ELR (cell line): ENCODE measurements around the gene SHB.

ENCODE experiments used
- DNase-seq: peaks from one replicate; pipeline ENCODE4 v3.0.0-alpha.2; 2015; ENCODE audit warnings: low read depth

Gene SHB

DNA sequence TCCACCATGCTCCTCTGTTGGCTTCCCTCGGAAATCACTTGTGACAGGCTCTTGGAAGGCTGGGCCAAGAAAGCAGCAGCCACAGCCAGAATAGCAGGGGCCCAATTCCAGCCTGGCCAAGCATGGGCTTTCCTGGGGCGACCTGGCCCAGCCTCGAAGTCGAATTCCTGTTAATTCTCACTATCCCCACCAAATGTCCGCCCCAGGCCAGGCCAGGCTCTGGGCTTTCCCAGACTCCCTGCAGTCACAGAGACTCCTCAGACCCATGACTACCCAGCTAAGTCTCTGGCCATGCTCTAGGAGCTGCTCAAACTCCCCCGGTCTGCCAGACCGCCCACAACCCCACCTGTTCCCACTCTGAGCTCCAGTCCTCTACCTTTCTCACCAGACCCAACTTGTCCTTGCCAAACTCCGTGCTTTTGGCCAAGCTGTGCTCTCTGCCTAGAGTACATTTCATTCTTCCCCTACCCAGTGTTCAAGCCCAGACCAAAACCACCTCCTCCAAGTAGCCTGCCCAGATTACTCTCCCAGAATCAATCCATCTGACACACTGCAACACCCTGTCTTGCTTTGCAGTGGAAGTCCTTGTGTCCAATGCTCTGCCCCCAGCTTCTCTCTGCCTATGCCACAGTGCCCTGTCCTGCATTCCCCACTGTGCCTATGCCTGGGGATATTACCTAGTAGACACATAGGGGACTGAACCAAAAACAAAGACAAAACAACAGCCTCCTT, 26.2 kb downstream of the SHB start:
- no peak for DNase-seq

DNA sequence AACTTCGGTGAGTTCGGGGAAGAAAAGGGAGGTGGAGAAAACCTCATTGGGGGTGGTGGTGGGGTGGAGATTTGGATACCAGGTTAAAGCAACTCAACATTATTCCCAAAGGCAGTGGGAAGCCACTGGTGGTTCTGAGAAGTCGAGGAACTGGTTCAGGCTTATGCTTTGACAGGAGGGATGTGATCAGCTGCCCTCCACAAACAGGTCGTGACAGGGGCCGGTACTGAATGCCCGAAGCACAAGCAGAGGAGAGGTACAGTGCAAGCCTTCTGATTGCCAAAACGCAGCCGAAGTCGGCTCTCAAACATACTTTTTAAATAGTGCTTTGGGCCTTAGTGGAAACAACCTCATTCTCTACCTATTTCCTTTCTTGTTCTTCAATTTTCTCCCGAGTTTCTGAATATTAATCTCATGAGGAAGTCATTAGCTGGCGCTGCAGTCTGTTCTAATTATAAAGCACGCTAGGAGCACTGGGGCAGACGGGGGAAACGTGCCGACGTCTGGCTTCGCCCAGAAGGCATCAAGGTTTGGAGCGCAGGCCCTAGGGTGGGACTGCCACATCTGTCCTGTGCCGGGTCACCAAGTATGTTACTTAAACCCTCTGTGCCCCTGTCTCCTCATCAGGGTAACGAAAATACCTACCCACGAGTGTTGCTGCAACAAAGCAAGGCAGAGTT, 27.3 kb downstream of the SHB start:
- no peak for DNase-seq

DNA sequence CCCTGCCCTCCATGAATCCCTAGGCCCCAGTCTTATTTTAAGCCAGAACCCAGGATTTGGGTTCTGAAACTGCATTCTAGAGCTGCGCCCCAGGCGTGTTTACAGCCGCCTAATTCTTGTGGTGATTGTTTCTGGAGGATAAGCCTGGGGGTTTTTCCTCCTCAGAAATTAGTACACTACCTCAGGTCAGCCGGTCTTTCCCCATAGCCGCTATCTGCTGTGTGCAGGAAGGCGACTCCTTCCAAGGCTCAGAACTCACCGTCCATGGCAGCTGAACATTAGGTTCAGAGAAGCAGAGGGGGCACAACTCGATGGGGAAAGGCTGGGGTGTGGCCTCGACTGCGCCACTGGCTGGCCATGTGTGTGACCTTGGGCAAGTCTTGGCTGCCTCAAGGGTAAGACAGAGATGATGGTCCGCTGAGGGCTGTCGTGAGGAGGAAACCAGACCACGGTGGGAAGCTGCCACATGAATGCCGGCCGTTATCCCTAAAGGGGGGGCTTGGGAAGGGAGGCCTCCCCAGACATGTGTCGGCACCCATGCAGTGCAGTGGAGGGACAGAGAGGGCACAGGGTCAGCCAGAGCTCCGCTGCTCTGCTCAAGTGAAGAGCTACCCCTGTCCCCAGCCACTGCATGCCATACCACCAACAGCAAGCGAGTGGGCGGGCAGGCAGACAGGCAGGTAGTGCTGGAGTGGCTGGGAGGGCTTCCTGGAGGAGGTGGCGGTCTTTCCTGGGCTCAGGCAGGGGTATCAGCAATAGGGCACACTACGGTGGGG, 28.9 kb downstream of the SHB start:
- DNase-seq = no peak

DNA sequence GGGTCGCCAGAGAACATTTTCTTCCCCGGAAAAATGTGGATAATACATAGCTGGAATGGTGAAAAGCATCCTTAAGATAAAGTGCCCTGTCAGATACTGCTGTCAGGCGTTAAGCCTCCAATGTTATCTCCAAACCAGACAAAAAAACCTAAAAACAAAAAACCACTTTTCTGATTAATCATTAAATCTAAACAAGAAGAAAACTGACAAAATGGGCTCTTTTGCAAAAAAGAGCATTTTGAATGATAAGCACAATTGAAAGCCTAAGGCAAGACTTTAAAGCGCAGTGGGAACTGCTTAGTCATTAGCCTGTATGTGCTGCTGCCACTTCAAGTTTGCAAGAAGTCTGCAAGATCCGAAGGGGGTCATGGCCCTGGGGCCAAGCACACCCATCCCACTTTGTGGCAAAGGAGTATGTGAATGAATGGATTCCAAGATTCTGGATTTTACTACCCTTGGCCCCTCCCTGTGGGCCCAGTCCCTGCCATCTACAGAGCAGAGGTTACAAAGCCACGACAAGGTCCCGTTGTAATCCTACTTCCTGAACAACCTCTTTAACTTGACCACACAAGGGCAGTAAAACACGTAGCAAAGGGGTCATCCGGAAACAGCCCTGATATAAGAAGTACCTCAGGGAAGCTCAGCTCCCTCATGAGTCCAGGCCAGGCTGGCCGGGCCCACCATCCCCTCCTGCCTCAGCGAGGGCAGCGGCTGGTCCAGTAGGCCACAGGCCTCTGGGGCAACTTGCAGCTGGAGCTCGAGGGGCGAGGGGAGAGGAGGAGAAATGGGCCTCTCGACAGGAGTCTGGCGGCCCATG, 29.7 kb downstream of the SHB start:
- peak; percentile 80 for DNase-seq

DNA sequence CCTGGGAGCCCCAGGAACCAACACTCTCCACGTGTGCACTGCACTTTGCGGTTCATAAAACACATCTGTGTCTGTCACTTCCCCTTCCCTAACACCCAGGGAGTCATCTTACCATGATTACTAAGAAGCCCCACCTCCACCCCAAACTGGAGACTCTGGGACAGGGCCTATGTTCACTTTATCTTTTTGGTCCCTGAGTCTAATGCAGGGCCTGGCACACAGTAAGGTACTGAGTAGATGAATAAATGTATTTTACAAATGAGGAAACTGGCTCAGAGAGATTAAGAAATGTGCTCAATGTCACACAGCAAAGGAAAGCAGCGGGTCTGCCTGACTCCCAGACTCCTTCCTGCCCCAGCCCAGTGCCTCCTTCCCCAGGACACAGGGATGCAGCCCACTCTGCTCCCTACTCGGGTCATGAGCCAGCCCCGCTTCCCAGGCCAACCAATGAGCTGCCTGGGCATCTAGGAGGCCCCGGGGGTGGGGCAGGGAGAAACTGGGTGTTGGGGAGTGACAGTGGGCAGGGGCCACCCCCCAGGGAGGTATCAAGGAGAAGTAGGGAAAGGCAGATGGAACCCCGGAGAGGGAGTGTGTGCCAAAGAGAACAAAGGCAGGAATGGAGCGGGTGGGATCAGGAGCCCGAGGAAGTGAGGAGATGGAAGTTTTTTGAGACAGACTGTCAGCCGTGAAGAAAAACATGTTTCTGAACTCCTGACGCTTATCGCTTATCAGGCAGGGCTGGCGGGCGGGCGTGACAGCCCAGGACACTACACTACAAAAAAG, 30.5 kb downstream of the SHB start:
- no peak for DNase-seq

DNA sequence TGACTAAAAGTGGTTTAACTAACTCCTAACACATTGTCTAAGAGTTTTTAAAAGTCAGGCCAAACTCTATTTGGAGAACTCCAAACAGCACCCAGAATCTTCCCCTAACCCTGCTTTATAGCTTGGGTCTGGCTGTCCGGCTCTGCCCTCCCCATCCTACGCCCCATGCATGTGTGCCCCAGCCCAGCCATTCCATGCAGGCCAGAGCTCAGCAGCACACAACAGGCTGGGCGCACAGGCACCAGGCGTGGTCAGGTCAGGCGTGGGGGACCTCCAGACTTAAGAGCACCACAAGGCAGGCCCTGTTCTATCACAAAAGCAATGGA, 31.1 kb downstream of the SHB start:
- DNase-seq = no peak

DNA sequence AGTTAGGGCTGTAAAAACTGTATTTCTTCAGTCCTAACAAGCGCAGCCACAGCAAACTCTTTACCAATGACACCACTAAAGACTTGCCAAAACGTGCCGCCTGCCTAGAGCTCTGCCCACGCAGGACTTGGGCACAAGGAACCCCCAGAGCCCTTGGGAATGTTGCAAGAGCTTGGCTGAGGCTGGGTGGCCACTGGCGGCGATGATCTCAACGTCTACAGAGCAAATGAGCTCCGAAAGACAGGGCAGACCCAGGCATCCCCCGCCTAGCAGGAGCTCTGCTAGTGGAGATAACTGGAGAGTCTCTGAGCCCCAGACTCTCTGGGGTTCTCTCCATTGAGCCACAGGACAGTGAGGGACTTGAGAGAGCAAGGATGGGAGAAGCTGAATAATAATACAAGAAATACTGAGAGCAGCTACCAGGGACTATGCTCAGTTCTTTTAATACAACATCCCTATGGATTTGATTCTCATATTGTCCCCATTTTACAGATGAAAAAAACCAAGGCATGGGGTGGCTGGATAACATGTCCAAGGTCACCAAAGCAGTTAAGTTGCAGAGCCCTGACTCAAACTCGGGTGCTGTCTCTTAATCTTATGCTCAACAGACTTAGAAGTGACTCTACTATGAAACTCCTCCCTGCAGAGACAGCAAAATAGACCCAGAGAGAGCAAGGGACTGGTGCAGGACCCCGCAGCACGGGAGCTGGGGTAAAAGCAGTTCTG, 32.5 kb downstream of the SHB start:
- DNase-seq = peak; percentile 76

DNA sequence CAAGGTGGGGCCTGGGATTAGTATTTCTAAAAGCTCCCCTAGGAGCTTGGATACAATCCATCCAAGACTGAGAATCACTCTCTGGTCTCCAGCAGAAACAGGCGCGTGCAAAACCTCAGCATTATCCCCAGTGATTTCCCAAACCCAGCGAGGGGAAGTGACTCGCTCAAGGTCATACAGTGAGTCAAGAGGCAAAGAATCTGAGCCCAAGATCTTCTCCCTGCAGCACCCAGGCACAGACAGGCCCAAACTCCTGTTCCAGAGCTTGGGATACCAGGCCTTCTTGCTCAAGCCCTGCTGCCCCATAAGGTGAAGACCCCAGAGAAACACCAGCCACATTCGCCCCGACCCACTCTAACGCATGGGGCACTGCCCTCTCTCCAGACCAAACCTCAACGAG, 33.2 kb downstream of the SHB start:
- DNase-seq = peak; percentile 94

DNA sequence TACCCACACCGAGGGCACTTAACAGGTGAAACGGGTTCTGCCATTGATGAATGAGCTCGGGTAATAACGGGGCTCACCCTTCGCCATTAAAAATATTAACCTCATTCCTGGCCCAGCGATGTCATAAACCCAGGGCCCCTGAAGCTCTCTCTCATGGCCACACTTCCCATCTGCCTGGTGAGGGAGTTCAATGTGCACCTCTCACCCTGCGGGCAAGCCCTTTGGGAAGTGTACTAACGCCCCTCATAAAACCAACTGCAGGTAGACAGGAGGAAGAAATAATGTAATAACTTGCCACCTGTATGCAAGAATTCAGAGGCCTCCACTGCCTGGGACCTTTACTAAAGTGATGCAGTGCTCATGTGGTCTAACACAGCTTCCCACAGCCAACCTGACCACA, 35.1 kb downstream of the SHB start:
- DNase-seq = no peak

DNA sequence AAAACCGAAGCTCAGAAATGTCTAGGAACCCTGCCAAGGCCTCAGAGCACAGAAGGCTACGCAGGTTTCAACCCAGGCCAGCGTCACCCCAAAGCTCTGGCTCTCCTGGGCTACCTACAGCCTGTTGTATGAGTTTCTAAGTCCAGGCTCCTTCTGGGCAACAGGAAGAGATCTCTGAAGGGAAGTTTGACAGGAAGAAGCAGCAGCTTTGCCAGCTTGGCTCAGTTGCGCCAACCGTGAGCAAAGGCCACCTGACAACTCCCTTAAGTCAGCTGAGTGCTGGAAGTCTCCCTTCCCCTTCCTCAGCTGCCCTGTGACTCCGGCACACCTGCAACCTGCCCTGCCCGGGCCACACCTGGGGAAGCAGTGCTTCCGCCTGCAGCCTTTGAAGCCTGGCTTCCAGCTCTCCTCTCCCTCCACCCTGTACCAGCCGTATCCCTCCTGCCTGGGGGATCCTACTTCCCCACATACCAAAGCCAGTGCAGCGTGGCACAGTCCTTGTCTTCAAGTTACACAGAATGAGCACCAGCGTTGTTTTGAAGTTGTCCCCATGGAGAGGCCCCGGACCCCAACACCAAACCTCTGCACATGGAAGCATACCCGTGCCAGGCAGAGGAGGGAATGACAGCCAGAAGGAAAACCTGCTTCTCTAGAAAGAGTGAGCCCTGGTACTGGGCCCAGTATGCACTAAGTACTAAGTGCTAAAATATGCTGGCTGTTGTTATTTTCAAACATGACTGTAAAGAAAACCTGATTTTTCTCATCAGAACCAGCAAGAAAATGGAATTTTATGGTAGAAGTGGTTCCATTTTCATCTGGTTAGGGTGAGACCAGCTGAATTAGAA, 36.5 kb downstream of the SHB start:
- DNase-seq = no peak

DNA sequence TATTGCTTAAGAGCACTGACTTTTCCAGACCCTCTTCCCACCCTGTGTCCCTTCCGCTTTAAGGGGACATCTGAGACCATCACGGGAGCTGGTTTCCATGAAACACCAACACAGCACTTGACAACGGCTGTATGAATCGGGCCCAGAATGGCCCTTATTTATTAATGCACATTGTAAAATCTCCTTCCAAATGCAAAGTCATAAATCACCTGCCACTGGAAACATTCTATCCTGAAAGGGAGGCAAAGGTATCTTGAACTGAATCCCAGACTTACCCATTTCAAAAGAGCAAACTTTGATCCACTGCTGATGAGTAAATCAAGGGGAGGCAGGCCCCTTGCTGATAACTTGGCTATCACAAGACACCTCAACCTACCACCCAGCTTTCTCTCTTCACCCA, 37.4 kb downstream of the SHB start:
- no peak for DNase-seq

DNA sequence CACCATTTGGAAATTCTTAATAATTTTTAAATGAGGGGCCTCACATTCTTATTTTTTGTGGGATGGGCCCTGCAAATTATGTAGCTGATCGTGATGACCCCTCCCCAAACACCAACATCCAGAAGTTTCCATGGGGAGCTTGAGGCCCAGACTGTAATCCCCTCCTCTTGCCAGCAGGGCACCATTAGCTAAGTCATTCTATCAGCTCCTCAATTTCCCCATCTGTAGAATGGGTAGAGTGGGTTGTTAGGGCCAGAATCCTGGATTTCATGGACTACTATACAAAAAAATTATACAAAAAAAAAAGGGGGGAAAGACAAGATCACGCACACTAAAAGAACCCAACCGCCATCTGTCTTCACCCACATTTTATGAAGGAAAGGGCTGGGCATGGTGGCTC, 38.4 kb downstream of the SHB start:
- DNase-seq = no peak

DNA sequence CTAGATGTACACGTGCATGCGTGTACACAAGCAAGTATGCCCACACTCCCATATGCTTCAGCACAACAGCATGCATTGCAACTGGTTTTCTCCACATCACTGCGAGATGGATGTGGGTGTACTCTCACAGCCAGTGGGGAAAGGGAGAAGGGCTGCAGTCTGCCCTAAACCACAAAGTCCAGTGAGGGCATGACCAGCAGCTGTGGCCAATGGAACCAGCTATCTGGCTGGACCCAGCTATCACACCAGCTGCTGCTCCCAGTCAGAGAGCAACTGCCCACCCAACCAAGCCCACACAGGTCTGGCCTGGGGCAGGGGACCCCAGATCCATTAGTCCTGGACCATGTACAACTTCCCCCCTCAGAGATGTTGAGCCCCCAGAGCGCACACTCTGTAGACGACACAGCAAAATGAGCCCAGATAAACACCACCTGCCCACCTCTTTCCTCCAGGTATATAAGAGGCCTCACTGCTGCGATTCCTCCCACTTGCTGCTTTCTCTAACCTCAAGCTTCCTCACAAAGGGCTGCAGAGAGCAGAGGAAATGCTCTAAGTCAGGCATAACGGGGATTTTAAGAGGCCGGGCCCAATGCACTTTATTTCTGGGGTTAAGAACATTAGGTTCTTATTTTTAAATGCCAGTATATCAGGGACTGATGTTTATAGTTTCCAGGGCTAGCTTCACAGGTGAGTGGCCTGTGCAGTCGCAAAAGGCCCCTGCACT, 39.0 kb downstream of the SHB start:
- DNase-seq = no peak

DNA sequence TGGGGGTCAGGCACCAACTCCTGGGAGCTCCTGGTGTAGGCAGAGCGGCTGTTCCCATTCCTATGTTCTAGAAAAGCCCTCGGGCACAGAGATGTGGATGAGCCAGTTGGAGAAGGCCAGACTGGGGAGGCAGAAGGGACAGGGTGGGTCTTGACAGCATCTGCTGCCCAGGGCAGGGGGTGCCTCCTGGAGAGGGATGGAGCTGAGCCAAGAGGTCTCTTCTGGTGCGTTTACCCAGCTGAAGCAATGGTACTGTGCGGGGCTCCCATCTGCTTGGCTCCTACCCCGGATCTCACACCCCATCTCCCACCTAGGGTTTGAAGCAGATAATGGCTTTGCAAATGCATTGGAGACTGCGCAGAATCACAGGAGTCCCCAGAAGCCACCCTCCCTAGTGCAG, 41.3 kb downstream of the SHB start:
- no peak for DNase-seq

DNA sequence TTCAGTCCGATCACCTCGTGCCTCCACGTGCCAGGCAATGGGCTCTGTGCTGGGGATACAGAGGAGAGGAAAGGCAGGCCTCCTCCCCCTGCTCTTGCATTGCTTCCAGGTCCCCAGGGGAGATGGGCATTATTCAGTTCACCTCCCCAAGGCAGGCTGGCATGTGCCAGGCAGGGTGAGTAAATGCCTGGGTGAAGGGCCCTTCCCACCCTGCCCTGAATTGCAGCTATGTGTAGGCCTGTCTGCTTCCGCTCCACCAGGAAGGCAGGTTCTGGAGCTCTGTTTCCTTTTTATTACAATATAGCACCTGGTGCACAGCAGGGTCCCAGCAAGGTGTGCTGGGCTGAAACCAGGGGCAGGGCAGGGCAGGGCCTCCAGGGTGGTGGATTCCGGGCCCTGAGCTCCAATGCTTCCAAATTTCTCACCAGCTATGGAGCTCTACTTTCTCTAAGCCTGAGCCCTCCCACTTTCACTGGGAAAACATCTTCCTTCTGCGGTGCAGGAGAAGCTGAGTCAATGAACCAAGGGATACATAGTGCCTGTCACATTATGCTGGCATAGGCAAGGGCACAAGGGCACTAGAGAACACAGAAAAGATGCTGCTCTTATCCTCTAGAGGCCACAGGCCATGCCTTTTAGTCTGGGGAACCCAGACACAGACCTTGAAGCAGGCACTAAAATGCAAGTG, 42.0 kb downstream of the SHB start:
- DNase-seq = peak; percentile 48

DNA sequence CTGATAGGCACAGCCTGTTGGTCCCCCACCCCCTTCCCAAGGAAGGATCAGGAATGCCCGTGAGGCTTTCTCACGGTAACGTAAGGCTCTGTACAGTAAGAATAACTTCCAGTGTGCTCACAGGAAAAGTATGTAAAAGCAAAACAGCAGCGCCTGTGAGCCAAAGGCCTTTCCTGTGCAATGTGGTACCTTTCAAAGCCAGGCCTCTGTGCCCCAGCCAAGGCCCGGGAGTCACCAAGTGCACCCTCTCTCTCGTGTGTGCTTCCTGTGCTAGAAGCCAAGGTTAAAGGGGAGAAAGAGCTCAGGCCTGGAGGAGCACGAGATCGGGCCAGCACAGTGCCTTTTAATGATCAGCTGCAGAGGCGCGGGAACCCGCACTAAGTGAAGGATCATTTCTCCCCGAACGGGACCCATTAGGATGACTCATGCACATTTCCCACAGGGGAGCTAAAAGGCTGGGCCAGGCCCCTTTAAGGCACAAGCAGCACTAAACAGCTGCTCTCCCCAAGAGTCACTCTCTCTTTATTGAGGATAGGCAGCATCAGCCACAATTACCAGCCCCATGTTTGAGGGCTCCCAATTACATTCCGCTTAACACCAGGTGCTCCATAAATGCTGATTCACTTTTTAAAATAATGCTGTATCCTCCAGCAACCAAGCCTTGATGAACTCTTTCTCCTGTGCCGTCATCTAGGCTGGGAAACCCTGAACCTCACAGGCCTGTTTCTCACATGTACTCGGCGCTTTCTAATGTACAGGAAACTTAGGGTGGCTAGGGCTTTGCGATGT, 42.8 kb downstream of the SHB start:
- DNase-seq = peak; percentile 99

DNA sequence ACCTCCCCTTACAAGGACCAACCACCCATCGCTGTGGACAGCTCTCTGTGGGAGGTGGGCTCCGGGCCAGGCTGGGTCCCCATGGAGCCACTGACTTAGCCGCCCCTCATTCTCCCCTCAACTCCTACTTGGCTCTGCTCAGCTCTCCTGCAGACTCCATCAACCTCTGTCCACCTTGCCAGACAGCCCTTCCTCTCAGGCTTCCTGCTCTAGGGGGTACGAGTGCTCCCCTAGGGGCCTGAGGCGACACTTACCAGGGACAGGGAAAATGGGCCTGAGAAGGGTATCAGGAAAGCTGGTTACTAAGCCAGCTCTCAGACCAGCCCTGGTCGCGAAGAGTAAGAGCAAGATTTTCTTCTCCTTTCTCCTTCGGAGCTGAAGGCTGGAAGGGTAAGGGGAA, 43.9 kb downstream of the SHB start:
- DNase-seq = no peak
